Cardiac fibroblast (primary cell): ENCODE data around the gene BOC.
"Not testable (repeated sequence)": the region's sequence is repeated elsewhere in the genome, so short reads cannot be mapped to it uniquely, and the experiment has no call there.

Experiments
- DNase-seq, 2 donors: peaks; one replicate each; pipeline versions ENCODE4 v3.0.0 to v3.0.0-alpha.2; 2010; ENCODE audit warnings: low read depth in 2 of 2
- H3K4me3 ChIP-seq, 2 donors: replicated peaks in 1 of 2; 1 replicate in 1 of 2; 2 replicates in 1 of 2; pipeline ENCODE4 v1.5.1; 2011; ENCODE audit warnings: low read depth in 2 of 2, low read length in 2 of 2, mild to moderate bottlenecking in 2 of 2, moderate library complexity in 1 of 2
- TF ChIP-seq, protein P1 (sequence below): IDR thresholded peaks from one replicate; pipeline ENCODE4 v1.5.1; 2011; ENCODE audit warnings: low read depth, mild to moderate bottlenecking, low read length, inconsistent platforms

The BOC gene

GRCh38 chr3:113166719-113167492 lies 44.5 kb upstream of the BOC start:
- peak; percentile 3 to 73 for DNase-seq
- H3K4me3 ChIP-seq = no peak overlapping the region

DNA sequence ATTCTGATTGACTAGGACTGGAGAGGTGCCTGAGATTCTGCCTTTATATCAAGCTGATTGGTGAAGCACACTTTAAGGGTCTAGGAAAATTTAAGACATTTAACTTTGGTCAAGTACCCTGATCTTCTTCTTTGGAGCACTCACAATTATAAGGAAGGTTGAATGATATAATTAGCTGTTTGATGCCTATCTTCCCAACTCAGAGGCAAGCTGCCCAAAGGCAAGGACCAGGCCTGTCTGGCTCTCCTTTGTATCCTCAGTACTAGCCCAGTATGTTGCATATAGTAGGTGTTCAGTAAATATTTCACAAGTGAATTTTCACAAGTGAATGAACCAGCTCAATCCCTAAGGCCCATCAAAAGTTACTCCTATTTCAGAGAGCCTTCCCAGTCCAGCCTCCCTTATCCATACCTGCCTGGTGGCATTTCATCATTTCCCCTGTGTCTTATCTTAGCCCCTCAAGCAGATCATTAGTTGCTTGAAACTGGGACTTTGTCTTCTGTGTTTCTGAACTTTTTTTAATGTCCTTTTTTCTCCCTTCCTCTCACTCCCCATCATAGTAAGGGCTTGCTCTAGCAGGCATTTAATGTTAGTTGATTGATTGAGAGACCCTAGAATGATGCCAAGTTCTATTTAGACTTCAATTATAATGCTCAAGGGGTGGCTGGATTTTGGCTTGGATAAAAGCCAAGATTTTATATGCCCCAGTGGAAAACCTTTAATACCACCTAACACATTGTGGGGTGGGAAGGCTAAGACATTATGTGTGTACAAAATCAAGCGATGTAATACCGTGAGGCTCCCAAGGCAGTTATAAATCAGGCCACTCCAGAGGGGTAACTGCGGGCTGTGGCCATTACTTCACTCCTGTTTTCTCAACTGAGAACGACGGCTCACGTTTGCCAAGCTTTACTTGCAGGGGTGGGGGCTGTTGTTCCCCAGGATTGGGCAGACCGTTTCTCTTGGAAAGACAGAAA lies 43.2 kb upstream of the BOC start:
- no peak for DNase-seq
- TF ChIP-seq, protein P1, sequence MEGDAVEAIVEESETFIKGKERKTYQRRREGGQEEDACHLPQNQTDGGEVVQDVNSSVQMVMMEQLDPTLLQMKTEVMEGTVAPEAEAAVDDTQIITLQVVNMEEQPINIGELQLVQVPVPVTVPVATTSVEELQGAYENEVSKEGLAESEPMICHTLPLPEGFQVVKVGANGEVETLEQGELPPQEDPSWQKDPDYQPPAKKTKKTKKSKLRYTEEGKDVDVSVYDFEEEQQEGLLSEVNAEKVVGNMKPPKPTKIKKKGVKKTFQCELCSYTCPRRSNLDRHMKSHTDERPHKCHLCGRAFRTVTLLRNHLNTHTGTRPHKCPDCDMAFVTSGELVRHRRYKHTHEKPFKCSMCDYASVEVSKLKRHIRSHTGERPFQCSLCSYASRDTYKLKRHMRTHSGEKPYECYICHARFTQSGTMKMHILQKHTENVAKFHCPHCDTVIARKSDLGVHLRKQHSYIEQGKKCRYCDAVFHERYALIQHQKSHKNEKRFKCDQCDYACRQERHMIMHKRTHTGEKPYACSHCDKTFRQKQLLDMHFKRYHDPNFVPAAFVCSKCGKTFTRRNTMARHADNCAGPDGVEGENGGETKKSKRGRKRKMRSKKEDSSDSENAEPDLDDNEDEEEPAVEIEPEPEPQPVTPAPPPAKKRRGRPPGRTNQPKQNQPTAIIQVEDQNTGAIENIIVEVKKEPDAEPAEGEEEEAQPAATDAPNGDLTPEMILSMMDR = no peak
- no peak overlapping the region for H3K4me3 ChIP-seq

More at GRCh38 chr3:113166719-113167492, 44.5 kb upstream of the BOC start:
- TF ChIP-seq, protein P1 = no peak

DNA sequence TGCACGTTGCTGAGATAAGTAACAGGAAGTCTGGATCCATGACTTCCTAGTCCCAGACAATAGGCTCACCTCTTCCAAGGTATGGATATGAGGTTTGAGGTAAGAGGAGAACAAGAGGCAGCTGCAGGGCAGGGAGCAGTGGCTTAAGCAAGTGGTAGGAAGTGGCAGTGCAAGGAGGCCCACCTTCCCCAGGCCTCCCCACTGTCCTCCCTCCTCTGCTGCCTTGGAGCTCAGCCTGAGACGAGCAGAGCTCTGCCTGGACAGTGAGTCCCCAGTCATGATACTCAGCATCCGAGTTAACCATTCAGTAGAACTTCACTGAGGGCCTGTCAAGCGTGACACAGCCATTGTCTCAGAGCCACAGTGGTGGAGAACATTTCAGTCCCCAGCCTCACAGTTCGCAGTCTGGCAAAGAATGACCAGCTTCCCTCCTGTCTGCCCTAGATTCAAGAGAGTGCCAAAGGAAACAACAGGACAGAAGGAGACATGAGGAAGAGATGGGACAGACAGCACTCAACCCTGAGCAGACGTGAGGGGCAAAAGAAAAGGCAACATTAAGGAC lies 41.4 kb upstream of the BOC start:
- TF ChIP-seq, protein P1 = no peak
- no peak for DNase-seq
- H3K4me3 ChIP-seq = no peak overlapping the region

DNA sequence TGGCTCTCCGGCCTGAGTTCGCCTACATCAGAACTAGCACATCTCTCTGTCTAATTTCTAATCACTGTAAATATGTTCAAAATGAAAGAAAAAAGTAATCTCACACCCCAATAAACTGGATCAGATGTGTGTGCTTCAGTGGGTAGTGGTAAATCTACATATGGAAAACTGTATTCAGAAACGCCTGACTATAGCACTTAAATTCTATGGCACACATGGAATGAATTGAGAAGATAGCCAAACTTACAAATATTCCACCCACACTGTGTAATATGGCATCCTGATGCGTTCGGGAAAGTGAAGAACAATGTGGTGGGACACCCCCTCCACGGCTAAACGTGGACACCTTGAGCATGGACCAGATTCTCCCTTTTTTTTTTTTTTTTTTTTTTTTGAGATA lies 40.6 kb upstream of the BOC start:
- TF ChIP-seq, protein P1 = no peak
- no peak overlapping the region for H3K4me3 ChIP-seq
- DNase-seq = no peak

- DNase-seq, H3K4me3 ChIP-seq: not testable (repeated sequence)
Observed at GRCh38 chr3:113171675-113172300, 39.6 kb upstream of the BOC start.

GRCh38 chr3:113173102-113173501 lies 38.3 kb upstream of the BOC start:
- TF ChIP-seq, protein P1 = no peak
- no peak for DNase-seq
- no peak overlapping the region for H3K4me3 ChIP-seq
